Type B pancreatic cell (in vitro differentiated cells): ENCODE data around the gene KY. TPM values are rescaled to one million over a fixed set of nuclear protein-coding genes. Genes with fewer than 3 reads are reported as not detected.

Experiments
- DNase-seq: peaks from one replicate; pipeline ENCODE4 v3.0.0; 2021; ENCODE audit warnings: mixed read lengths; ENCODE audit not compliant: unreplicated experiment; ENCODE audit errors: extremely low spot score
- H3K27ac Mint-ChIP-seq: 2 replicates; pipeline ENCODE4 v1.8.0; 2021; ENCODE audit warnings: mild to moderate bottlenecking, mixed read lengths
- H3K27me3 Mint-ChIP-seq: 2 replicates; pipeline ENCODE4 v1.8.0; 2021; ENCODE audit warnings: mixed read lengths
- H3K36me3 Mint-ChIP-seq: 2 replicates; pipeline ENCODE4 v1.8.0; 2021; ENCODE audit warnings: mixed read lengths
- H3K4me1 Mint-ChIP-seq: one replicate; pipeline ENCODE4 v1.8.0; 2021; ENCODE audit warnings: mixed read lengths; ENCODE audit not compliant: unreplicated experiment
- H3K4me3 Mint-ChIP-seq: 2 replicates; pipeline ENCODE4 v1.8.0; 2021; ENCODE audit warnings: mild to moderate bottlenecking, mixed read lengths
- H3K9me3 Mint-ChIP-seq: 2 replicates; pipeline ENCODE4 v1.8.0; 2021; ENCODE audit warnings: mixed read lengths
- total RNA-seq: library from RNA; stranded (reverse); gene quantifications from 2 replicates; pipeline ENCODE4 v1.2.1, GENCODE V29; 2021; ENCODE audit warnings: low replicate concordance
- TF ChIP-seq, protein P1 (sequence below): fragments of 200-600 bp; sonication (generic); conservative IDR thresholded peaks from 2 replicates; pipeline ENCODE4 v1.5.0; 2021; ENCODE audit warnings: antibody characterized with exemption, mild to moderate bottlenecking

Gene KY
- total RNA-seq, 1 donor from 2014 or later = 0.58 TPM

GRCh38 chr3:134625885-134626741 is 24.7 kb downstream of the KY start:
- H3K27me3 Mint-ChIP-seq = no peaks in the 10 kb centered on the region
- H3K27ac Mint-ChIP-seq = no peak overlapping the region
- no peaks in the 10 kb centered on the region for H3K4me1 Mint-ChIP-seq
- H3K4me3 Mint-ChIP-seq = no peak overlapping the region
- no peak for DNase-seq
- no peaks in the 10 kb centered on the region for H3K9me3 Mint-ChIP-seq
- no peaks in the 10 kb centered on the region for H3K36me3 Mint-ChIP-seq
- TF ChIP-seq, protein P1, sequence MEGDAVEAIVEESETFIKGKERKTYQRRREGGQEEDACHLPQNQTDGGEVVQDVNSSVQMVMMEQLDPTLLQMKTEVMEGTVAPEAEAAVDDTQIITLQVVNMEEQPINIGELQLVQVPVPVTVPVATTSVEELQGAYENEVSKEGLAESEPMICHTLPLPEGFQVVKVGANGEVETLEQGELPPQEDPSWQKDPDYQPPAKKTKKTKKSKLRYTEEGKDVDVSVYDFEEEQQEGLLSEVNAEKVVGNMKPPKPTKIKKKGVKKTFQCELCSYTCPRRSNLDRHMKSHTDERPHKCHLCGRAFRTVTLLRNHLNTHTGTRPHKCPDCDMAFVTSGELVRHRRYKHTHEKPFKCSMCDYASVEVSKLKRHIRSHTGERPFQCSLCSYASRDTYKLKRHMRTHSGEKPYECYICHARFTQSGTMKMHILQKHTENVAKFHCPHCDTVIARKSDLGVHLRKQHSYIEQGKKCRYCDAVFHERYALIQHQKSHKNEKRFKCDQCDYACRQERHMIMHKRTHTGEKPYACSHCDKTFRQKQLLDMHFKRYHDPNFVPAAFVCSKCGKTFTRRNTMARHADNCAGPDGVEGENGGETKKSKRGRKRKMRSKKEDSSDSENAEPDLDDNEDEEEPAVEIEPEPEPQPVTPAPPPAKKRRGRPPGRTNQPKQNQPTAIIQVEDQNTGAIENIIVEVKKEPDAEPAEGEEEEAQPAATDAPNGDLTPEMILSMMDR = no peak

DNA sequence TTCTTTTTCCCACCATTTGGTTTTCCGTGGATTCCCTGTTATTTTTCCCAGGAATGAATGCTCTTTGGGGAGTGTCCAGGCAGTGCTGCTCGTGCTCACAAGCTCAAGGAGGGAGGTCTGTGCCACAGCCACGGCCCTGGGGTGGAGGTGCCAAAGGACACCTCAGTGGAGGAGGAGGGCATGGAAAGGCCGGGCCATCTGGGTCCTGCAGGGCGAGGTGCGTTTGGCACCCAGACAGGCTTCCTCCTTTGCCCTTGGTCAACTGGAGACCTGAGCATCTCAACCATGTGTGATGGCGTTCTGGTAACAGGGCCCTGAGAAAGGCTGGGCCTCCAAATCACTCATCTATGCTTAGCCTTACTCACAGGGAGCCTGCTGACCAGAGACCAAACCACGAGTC is 25.4 kb downstream of the KY start:
- Mint-ChIP-seq H3K9me3 (no peaks in the 10 kb centered on the region), H3K27me3 (no peaks in the 10 kb centered on the region), H3K36me3 (no peaks in the 10 kb centered on the region), H3K4me3 (no peak overlapping the region), H3K27ac (no peak overlapping the region), H3K4me1 (no peaks in the 10 kb centered on the region)
- TF ChIP-seq, protein P1 = no peak
- no peak for DNase-seq

DNA sequence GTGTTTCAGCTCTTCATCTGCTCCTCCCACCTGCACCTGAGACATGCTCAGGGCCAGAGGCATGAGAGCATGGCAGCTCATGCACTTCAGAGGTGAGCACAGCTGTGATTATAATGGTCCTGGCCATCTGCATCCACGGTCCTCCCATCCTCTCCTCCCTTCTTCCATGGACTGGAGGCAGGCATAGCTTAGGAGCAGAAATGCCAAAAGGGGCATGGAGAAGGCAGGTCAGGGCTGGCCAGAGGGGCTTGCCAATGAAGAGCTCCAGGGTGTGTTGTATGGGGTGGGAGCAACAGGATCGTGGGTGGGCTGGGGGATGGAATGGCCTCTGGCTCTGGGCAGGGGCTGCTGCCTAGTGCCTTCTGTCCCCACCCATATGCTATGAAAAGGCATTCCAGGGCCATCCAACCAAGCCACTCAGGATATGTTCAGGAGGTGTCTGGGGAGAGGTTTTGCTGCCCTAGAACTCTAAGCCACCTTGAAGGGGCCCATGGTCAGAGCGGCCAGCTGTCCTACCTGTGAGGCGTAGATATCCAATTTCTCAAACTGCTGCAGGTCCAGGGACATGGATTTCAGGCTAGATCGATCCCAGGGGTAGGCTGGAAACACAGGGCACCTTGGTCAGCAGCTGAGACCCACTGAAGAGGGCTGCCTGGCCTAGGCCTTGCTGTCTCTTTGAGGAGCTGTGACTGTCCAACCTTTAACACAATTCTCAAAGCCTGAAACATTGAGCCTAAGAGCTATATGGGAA is 26.1 kb downstream of the KY start:
- Mint-ChIP-seq H3K27me3 (no peaks in the 10 kb centered on the region), H3K4me1 (no peaks in the 10 kb centered on the region)

DNA sequence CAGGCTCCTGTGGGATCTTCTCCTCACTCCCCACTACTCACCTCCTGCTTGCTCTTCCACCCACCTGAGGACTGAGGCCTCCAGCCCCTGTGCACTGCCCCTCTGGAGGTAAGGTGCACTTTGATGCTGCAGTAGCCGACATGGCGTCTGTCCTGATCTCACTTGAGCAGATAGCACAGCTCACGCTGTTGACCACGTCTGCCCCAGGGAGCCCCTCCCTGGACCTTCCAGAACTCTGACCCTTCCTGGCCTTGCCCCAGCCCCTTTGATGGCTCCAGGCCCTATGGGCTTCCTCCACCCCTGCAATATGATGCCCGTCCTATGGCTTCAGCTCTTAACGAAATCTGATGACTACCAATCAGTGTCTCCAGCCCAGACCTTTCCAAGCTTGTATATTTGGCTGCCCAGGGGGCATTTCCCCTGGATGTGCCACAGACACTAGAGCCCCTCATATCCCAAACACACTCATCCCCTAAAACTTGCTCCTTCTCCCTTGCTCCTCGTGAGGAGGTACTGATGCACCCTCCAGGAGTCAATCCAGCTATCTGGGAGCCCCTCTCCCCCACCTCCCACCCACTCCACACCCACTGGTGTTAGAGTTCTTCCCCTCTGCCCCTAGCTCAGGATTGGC is 27.1 kb downstream of the KY start:
- H3K4me3 Mint-ChIP-seq = no peak overlapping the region
- H3K4me1 Mint-ChIP-seq = no peaks in the 10 kb centered on the region
- H3K9me3 Mint-ChIP-seq = no peaks in the 10 kb centered on the region
- H3K27ac Mint-ChIP-seq = no peak overlapping the region
- DNase-seq = no peak
- TF ChIP-seq, protein P1 = no peak
- no peaks in the 10 kb centered on the region for H3K27me3 Mint-ChIP-seq
- H3K36me3 Mint-ChIP-seq = no peaks in the 10 kb centered on the region

More for the DNA sequence above, 26.1 kb downstream of the KY start:
- H3K4me3 Mint-ChIP-seq = no peak overlapping the region
- no peak overlapping the region for H3K27ac Mint-ChIP-seq
- no peaks in the 10 kb centered on the region for H3K9me3 Mint-ChIP-seq
- no peaks in the 10 kb centered on the region for H3K36me3 Mint-ChIP-seq
- no peak for DNase-seq
- TF ChIP-seq, protein P1 = no peak

- Mint-ChIP-seq H3K27me3 (no peaks in the 10 kb centered on the region), H3K27ac (no peak overlapping the region), H3K4me3 (no peak overlapping the region), H3K36me3 (no peaks in the 10 kb centered on the region), H3K4me1 (no peaks in the 10 kb centered on the region), H3K9me3 (no peaks in the 10 kb centered on the region)
- TF ChIP-seq, protein P1 = no peak
- DNase-seq = no peak
Observed at GRCh38 chr3:134622806-134623365, 27.9 kb downstream of the KY start.
